Measurements from ENCODE around the gene OSBPL5. TPM values are rescaled to one million over a fixed set of nuclear protein-coding genes. Genes with fewer than 3 reads are reported as not detected.

The OSBPL5 gene
- total and polyA plus RNA-seq, 2 donors: 28.2 to 42.3 TPM

DNA sequence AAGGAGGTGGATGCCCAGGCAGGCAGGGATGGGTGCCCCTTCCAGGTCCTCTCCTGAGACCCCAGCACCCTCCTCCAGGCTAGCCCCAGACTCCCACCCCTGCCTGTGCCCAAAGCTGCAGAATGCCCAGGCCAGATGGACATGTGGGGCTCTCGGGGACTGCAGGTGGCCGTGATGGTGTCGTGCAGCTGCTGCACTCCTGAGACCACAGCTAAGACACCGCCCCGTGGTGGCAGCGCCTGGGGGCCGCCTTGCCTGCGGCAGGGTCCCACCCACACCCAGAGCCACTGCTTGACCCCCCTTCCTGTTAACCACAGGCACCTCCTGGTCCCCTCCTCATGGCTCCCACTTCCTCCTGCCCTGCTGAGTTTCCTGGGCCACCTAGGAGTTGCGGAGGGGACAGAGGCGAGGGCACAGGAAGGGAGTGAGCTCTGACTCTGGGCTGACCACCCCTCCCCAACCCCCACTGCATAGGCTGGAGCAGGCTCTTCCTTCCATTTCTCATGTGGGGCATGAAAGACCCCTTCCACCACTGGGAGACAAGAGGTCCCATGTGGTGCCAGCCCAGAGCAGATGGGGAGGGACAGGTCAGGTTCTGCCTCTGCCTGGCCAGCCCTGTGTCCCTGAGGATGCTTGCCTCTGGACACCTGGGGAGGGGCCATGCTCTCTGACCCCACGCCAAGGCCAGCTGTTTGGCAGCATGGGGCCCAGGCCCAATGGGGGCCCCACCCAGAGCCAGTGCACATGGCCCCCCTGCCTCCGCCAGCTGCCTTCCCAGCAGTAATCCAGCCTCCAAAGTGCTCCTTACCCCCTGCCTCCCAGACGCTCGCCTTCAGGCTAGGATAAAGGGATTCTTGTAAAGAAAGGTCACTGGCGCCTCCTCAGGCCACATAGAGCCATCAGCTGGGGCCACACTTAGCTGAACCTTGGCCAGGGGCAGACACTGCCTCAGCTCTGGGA is 29.3 kb downstream of the OSBPL5 start:
- DNase-seq (ENCODE audit: low read depth in 6 of 9, low spot score in 9 of 9): peak in 1 of 9 donors; percentile 25
- Histone ChIP-seq H3K9me3 (ENCODE audit: control insufficient read depth in 2 of 2, insufficient read depth in 1 of 2, low read length in 1 of 2) (no peaks in the 10 kb centered on the region), H3K27me3 (ENCODE audit: control insufficient read depth in 2 of 2, insufficient read depth in 1 of 2, low read length in 1 of 2) (no peaks in the 10 kb centered on the region), H3K36me3 (ENCODE audit: control insufficient read depth in 2 of 2, insufficient read depth in 2 of 2, low read length in 1 of 2) (peaks cover 14 to 21% of the 10 kb centered on the region in 2 donors), H3K4me3 (ENCODE audit: low read length in 2 of 2) (no peak overlapping the region), H3K27ac (ENCODE audit: low read depth in 1 of 2, low read length in 1 of 2) (no peak overlapping the region), H3K4me1 (ENCODE audit: control insufficient read depth in 2 of 2, insufficient read depth in 2 of 2, low read length in 2 of 2) (peaks cover 20 to 54% of the 10 kb centered on the region in 2 donors)
- 37% methylated on average over 15 of the region's 15 CpGs for WGBS

GRCh38 chr11:3134651-3135480 is 30.2 kb downstream of the OSBPL5 start:
- DNase-seq (ENCODE audit: low read depth in 6 of 9, low spot score in 9 of 9): no peak
- no peak overlapping the region for H3K4me3 ChIP-seq (ENCODE audit: low read length in 2 of 2)
- WGBS: 92% methylated on average over 27 of the region's 27 CpGs
- no peak overlapping the region for H3K27ac ChIP-seq (ENCODE audit: low read depth in 1 of 2, low read length in 1 of 2)
- no peaks in the 10 kb centered on the region for H3K9me3 ChIP-seq (ENCODE audit: control insufficient read depth in 2 of 2, insufficient read depth in 1 of 2, low read length in 1 of 2)
- H3K27me3 ChIP-seq (ENCODE audit: control insufficient read depth in 2 of 2, insufficient read depth in 1 of 2, low read length in 1 of 2): no peaks in the 10 kb centered on the region
- H3K4me1 ChIP-seq (ENCODE audit: control insufficient read depth in 2 of 2, insufficient read depth in 2 of 2, low read length in 2 of 2): peaks cover 20 to 49% of the 10 kb centered on the region in 2 donors
- H3K36me3 ChIP-seq (ENCODE audit: control insufficient read depth in 2 of 2, insufficient read depth in 2 of 2, low read length in 1 of 2): peaks cover 14 to 25% of the 10 kb centered on the region in 2 donors

GRCh38 chr11:3134218-3134621 is 30.9 kb downstream of the OSBPL5 start:
- H3K4me1 ChIP-seq (ENCODE audit: control insufficient read depth in 2 of 2, insufficient read depth in 2 of 2, low read length in 2 of 2): peaks cover 18 to 42% of the 10 kb centered on the region in 2 donors
- peaks cover 14 to 23% of the 10 kb centered on the region in 2 donors for H3K36me3 ChIP-seq (ENCODE audit: control insufficient read depth in 2 of 2, insufficient read depth in 2 of 2, low read length in 1 of 2)
- H3K27ac ChIP-seq (ENCODE audit: low read depth in 1 of 2, low read length in 1 of 2): no peak overlapping the region
- no peak for DNase-seq (ENCODE audit: low read depth in 6 of 9, low spot score in 9 of 9)
- H3K27me3 ChIP-seq (ENCODE audit: control insufficient read depth in 2 of 2, insufficient read depth in 1 of 2, low read length in 1 of 2): no peaks in the 10 kb centered on the region
- 72% methylated on average over 4 of the region's 4 CpGs for WGBS
- no peak overlapping the region for H3K4me3 ChIP-seq (ENCODE audit: low read length in 2 of 2)
- H3K9me3 ChIP-seq (ENCODE audit: control insufficient read depth in 2 of 2, insufficient read depth in 1 of 2, low read length in 1 of 2): no peaks in the 10 kb centered on the region

DNA sequence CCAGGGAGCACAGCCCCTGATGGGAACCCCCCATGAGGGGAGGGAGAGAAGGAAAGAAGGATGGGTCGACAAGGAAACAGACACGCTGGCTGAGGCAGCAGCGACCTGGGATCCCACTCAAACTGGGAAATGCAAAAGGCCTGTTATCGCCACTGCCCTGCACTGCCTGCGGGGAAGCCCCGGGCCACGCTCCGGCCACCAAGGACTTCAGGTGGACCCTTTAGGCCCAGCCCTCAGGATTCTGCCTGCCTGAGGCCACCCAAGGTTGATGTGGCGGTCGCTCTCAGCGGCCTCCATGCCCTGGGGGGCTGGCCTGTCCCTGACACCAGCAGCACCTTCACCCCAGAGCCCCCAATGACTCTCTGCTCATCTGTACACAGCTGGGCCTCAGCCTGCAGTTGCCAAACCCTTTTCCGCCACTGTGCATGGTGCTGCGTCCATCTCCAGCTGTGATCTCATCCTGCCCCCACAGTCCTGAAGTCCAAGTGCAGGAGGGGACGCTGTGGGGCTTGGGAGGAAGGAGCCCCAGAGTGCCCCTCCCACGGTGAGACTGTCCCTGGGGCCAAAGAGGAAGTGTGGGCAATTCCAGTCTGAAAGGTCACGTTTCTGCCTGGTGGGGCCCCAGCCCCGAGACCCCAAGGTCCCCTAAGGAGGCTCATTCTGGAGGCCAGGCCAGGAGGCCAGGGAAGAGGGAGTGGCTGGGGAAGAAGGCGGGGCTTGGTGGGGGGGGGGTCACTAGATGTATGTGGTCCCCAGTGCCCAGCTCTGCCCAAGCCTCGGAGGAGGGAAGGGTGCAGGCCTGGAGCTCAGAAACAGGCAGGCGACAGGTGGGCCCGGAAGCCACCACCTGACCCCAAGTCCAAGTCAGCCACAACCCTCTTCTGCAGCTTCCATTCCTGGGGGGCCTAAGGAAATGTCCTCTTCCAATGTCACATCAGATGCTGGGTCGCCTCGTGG is 31.6 kb downstream of the OSBPL5 start:
- H3K4me3 ChIP-seq (ENCODE audit: low read length in 2 of 2): no peak overlapping the region
- no peaks in the 10 kb centered on the region for H3K9me3 ChIP-seq (ENCODE audit: control insufficient read depth in 2 of 2, insufficient read depth in 1 of 2, low read length in 1 of 2)
- peaks cover 13 to 36% of the 10 kb centered on the region in 2 donors for H3K4me1 ChIP-seq (ENCODE audit: control insufficient read depth in 2 of 2, insufficient read depth in 2 of 2, low read length in 2 of 2)
- no peak for DNase-seq (ENCODE audit: low read depth in 6 of 9, low spot score in 9 of 9)
- no peak overlapping the region for H3K27ac ChIP-seq (ENCODE audit: low read depth in 1 of 2, low read length in 1 of 2)
- H3K27me3 ChIP-seq (ENCODE audit: control insufficient read depth in 2 of 2, insufficient read depth in 1 of 2, low read length in 1 of 2): no peaks in the 10 kb centered on the region
- H3K36me3 ChIP-seq (ENCODE audit: control insufficient read depth in 2 of 2, insufficient read depth in 2 of 2, low read length in 1 of 2): peaks cover 16 to 28% of the 10 kb centered on the region in 2 donors
- WGBS: 94% methylated on average over 23 of the region's 23 CpGs

- Histone ChIP-seq H3K27me3 (ENCODE audit: control insufficient read depth in 2 of 2, insufficient read depth in 1 of 2, low read length in 1 of 2) (no peaks in the 10 kb centered on the region), H3K4me1 (ENCODE audit: control insufficient read depth in 2 of 2, insufficient read depth in 2 of 2, low read length in 2 of 2) (peaks cover 6 to 29% of the 10 kb centered on the region in 2 donors), H3K36me3 (ENCODE audit: control insufficient read depth in 2 of 2, insufficient read depth in 2 of 2, low read length in 1 of 2) (peaks cover 23 to 35% of the 10 kb centered on the region in 2 donors), H3K27ac (ENCODE audit: low read depth in 1 of 2, low read length in 1 of 2) (no peak overlapping the region), H3K9me3 (ENCODE audit: control insufficient read depth in 2 of 2, insufficient read depth in 1 of 2, low read length in 1 of 2) (no peaks in the 10 kb centered on the region), H3K4me3 (ENCODE audit: low read length in 2 of 2) (no peak overlapping the region)
- 97% methylated on average over 8 of the region's 8 CpGs for WGBS
- DNase-seq (ENCODE audit: low read depth in 6 of 9, low spot score in 9 of 9): no peak
These were observed 32.3 kb downstream of the OSBPL5 start for GRCh38 chr11:3132831-3133260.

GRCh38 chr11:3132271-3132781 is 32.8 kb downstream of the OSBPL5 start:
- no peak for DNase-seq (ENCODE audit: low read depth in 6 of 9, low spot score in 9 of 9)
- WGBS: 98% methylated on average over 11 of the region's 11 CpGs
- peaks cover 4 to 23% of the 10 kb centered on the region in 2 donors for H3K4me1 ChIP-seq (ENCODE audit: control insufficient read depth in 2 of 2, insufficient read depth in 2 of 2, low read length in 2 of 2)

GRCh38 chr11:3131330-3131941 is 33.7 kb downstream of the OSBPL5 start:
- no peak overlapping the region for H3K27ac ChIP-seq (ENCODE audit: low read depth in 1 of 2, low read length in 1 of 2)
- H3K4me1 ChIP-seq (ENCODE audit: control insufficient read depth in 2 of 2, insufficient read depth in 2 of 2, low read length in 2 of 2): peaks cover 4 to 15% of the 10 kb centered on the region in 2 donors
- 98% methylated on average over 2 of the region's 2 CpGs for WGBS
- no peaks in the 10 kb centered on the region for H3K27me3 ChIP-seq (ENCODE audit: control insufficient read depth in 2 of 2, insufficient read depth in 1 of 2, low read length in 1 of 2)
- peaks cover 37 to 41% of the 10 kb centered on the region in 2 donors for H3K36me3 ChIP-seq (ENCODE audit: control insufficient read depth in 2 of 2, insufficient read depth in 2 of 2, low read length in 1 of 2)
- H3K4me3 ChIP-seq (ENCODE audit: low read length in 2 of 2): no peak overlapping the region
- H3K9me3 ChIP-seq (ENCODE audit: control insufficient read depth in 2 of 2, insufficient read depth in 1 of 2, low read length in 1 of 2): no peaks in the 10 kb centered on the region
- no peak for DNase-seq (ENCODE audit: low read depth in 6 of 9, low spot score in 9 of 9)

More at GRCh38 chr11:3132271-3132781, 32.8 kb downstream of the OSBPL5 start:
- Histone ChIP-seq H3K27ac (ENCODE audit: low read depth in 1 of 2, low read length in 1 of 2) (no peak overlapping the region), H3K4me3 (ENCODE audit: low read length in 2 of 2) (no peak overlapping the region), H3K9me3 (ENCODE audit: control insufficient read depth in 2 of 2, insufficient read depth in 1 of 2, low read length in 1 of 2) (no peaks in the 10 kb centered on the region), H3K27me3 (ENCODE audit: control insufficient read depth in 2 of 2, insufficient read depth in 1 of 2, low read length in 1 of 2) (no peaks in the 10 kb centered on the region), H3K36me3 (ENCODE audit: control insufficient read depth in 2 of 2, insufficient read depth in 2 of 2, low read length in 1 of 2) (peaks cover 28 to 39% of the 10 kb centered on the region in 2 donors)
